SK-N-SH (cell line): ENCODE measurements around the gene DTD2. TPM values are rescaled to one million over a fixed set of nuclear protein-coding genes. Genes with fewer than 3 reads are reported as not detected.

Source experiments
- CTCF ChIA-PET: fragments of 300-600, 350-600 bp; formaldehyde crosslinking; extraction: SDS; loops from one replicate; lab custom pipeline; 2021; lab: Yijun Ruan, JAX
- POLR2A ChIA-PET: fragments of 350-600 bp; sonication (Branson Sonifier 250); formaldehyde crosslinking; extraction: SDS; loops from one replicate; lab custom pipeline; 2020; ENCODE audit warnings: antibody characterized with exemption, inconsistent platforms; lab: Yijun Ruan, JAX
- DNase-seq: peaks from one replicate; pipeline ENCODE4 v3.0.0; 2012
- H2AFZ ChIP-seq: fragments of 200-600 bp; sonication (generic); 2 replicates; pipeline ENCODE4 v1.8.1; 2016; ENCODE audit warnings: antibody characterized with exemption, mild to moderate bottlenecking, low read depth
- H3F3A ChIP-seq: fragments of 200-600 bp; sonication (generic); replicated peaks from 2 replicates; pipeline ENCODE3; 2016; ENCODE audit warnings: antibody characterized with exemption, mild to moderate bottlenecking; ENCODE audit not compliant: insufficient read depth
- H3K27ac ChIP-seq, 2 experiments: fragments of 200-500 bp in 1 of 2; fragments of 200-600 bp in 1 of 2; sonication (Bioruptor generic) in 1 of 2; sonication (generic), shearing (Covaris generic) in 1 of 2; 2 replicates each; pipeline versions ENCODE4 v1.5.1 to v1.6.1; 2014 to 2016; ENCODE audit warnings: low read depth in 2 of 2, inconsistent platforms in 1 of 2, low read length in 1 of 2, mild to moderate bottlenecking in 1 of 2, mixed read lengths in 1 of 2
- H3K27me3 ChIP-seq: fragments of 200-600 bp; sonication (generic), shearing (Covaris generic); 2 replicates; pipeline ENCODE4 v1.6.1; 2016; ENCODE audit warnings: mixed run types; ENCODE audit not compliant: insufficient read depth
- H3K36me3 ChIP-seq, 2 experiments: fragments of 200-500 bp in 1 of 2; fragments of 200-600 bp in 1 of 2; sonication (Bioruptor generic) in 1 of 2; sonication (generic) in 1 of 2; replicated peaks in 1 of 2; 2 replicates each; pipeline versions ENCODE3 to v1.5.1; 2014 to 2016; ENCODE audit warnings: low read length in 1 of 2, mild to moderate bottlenecking in 1 of 2; ENCODE audit not compliant: insufficient read depth in 2 of 2, control insufficient read depth in 1 of 2
- H3K4me1 ChIP-seq, 2 experiments: fragments of 200-500 bp in 1 of 2; fragments of 200-600 bp in 1 of 2; sonication (Bioruptor generic) in 1 of 2; sonication (generic), shearing (Covaris generic) in 1 of 2; 2 replicates each; pipeline versions ENCODE4 v1.5.1 to v1.6.1; 2014 to 2016; ENCODE audit warnings: low read depth in 1 of 2, low read length in 1 of 2, mixed run types in 1 of 2; ENCODE audit not compliant: insufficient read depth in 2 of 2, control insufficient read depth in 1 of 2
- H3K4me2 ChIP-seq: fragments of 200-600 bp; sonication (generic), shearing (Covaris generic); 2 replicates; pipeline ENCODE4 v1.6.1; 2017; ENCODE audit warnings: mixed run types
- H3K4me3 ChIP-seq, 2 experiments: fragments of 200-500 bp in 1 of 2; fragments of 200-600 bp in 1 of 2; sonication (Bioruptor generic) in 1 of 2; sonication (generic), shearing (Covaris generic) in 1 of 2; 2 replicates each; pipeline versions ENCODE4 v1.5.1 to v1.8.1; 2014 to 2016; ENCODE audit warnings: low read depth in 2 of 2, inconsistent platforms in 1 of 2, low read length in 1 of 2, mild to moderate bottlenecking in 1 of 2, mixed read lengths in 1 of 2, moderate library complexity in 1 of 2
- H3K79me2 ChIP-seq: fragments of 200-600 bp; sonication (generic); 2 replicates; pipeline ENCODE4 v1.8.1; 2017; ENCODE audit warnings: mild to moderate bottlenecking; ENCODE audit not compliant: insufficient read depth
- H3K9ac ChIP-seq: fragments of 200-600 bp; sonication (generic); 2 replicates; pipeline ENCODE4 v1.6.1; 2017; ENCODE audit warnings: mixed run types
- H3K9me2 ChIP-seq: fragments of 200-600 bp; sonication (generic); 2 replicates; pipeline ENCODE4 v1.6.1; 2017; ENCODE audit warnings: mixed run types
- H3K9me3 ChIP-seq: fragments of 200-600 bp; sonication (generic); 2 replicates; pipeline ENCODE4 v1.6.1; 2017; ENCODE audit warnings: mixed run types, mild to moderate bottlenecking, moderate library complexity
- H4K20me1 ChIP-seq: fragments of 200-600 bp; sonication (generic); 2 replicates; pipeline ENCODE4 v1.6.1; 2017; ENCODE audit warnings: mild to moderate bottlenecking, mixed run types; ENCODE audit not compliant: insufficient read depth
- CHD2 ChIP-seq: fragments of 150-350 bp; IDR thresholded peaks from 2 replicates; pipeline ENCODE4 v1.6.1; 2018; ENCODE audit warnings: low read length; ENCODE audit not compliant: partially characterized antibody
- ELF1 ChIP-seq: IDR thresholded peaks from 2 replicates; pipeline ENCODE4 v1.4.0; 2012
- EP300 ChIP-seq, 2 experiments: IDR thresholded peaks; 2 replicates each; pipeline versions ENCODE4 v1.4.0 to v1.6.1; 2012; ENCODE audit warnings: borderline replicate concordance in 1 of 2, low read depth in 1 of 2, low read length in 1 of 2
- EZH2phosphoT487 ChIP-seq: fragments of 200-600 bp; sonication (generic); IDR thresholded peaks from 2 replicates; pipeline ENCODE4 v1.6.1; 2017; ENCODE audit warnings: low read depth, mixed run types, mild to moderate bottlenecking, antibody characterized with exemption, moderate library complexity, borderline replicate concordance
- FOSL2 ChIP-seq: IDR thresholded peaks from 2 replicates; pipeline ENCODE4 v1.4.0; 2012; ENCODE audit warnings: low read depth, mild to moderate bottlenecking, moderate library complexity, borderline replicate concordance
- FOXJ3 ChIP-seq: sonication (generic); formaldehyde crosslinking; IDR thresholded peaks from 2 replicates; pipeline ENCODE4 v1.5.1; 2020; ENCODE audit warnings: mild to moderate bottlenecking, missing genetic modification reagents
- GABPA ChIP-seq: IDR thresholded peaks from 2 replicates; pipeline ENCODE4 v1.4.0; 2012; ENCODE audit warnings: low read depth, mild to moderate bottlenecking
- IRF3 ChIP-seq: fragments of 150-350 bp; IDR thresholded peaks from 2 replicates; pipeline ENCODE4 v1.6.1; 2016; ENCODE audit warnings: mild to moderate bottlenecking, low read depth, low read length
- JUND ChIP-seq: IDR thresholded peaks from 2 replicates; pipeline ENCODE4 v1.4.0; 2012
- MEF2A ChIP-seq: IDR thresholded peaks from 2 replicates; pipeline ENCODE4 v1.4.0; 2012; ENCODE audit warnings: low read depth, borderline replicate concordance
- MXI1 ChIP-seq: IDR thresholded peaks from 2 replicates; pipeline ENCODE4 v1.6.1; 2012; ENCODE audit warnings: mild to moderate bottlenecking, low read depth, low read length, improper control_type of control experiment
- NRF1 ChIP-seq: IDR thresholded peaks from 2 replicates; pipeline ENCODE4 v1.6.1; 2012; ENCODE audit warnings: low read depth, mild to moderate bottlenecking, low read length
- POLR2AphosphoS5 ChIP-seq: IDR thresholded peaks from 2 replicates; pipeline ENCODE4 v1.6.1; 2012; ENCODE audit warnings: low read depth, low read length
- REST ChIP-seq: IDR thresholded peaks from 2 replicates; pipeline ENCODE4 v1.6.1; 2012; ENCODE audit warnings: mild to moderate bottlenecking, low read depth, low read length, moderate library complexity
- RXRA ChIP-seq: IDR thresholded peaks from 2 replicates; pipeline ENCODE4 v1.4.0; 2012; ENCODE audit warnings: low read depth, mild to moderate bottlenecking, borderline replicate concordance
- SIN3A ChIP-seq: IDR thresholded peaks from 2 replicates; pipeline ENCODE4 v1.6.1; 2012; ENCODE audit warnings: low read depth, mild to moderate bottlenecking, low read length, moderate library complexity, borderline replicate concordance
- TEAD4 ChIP-seq: IDR thresholded peaks from 2 replicates; pipeline ENCODE4 v1.4.0; 2012; ENCODE audit warnings: mild to moderate bottlenecking, borderline replicate concordance; ENCODE audit not compliant: insufficient read depth
- USF2 ChIP-seq: fragments of 150-350 bp; IDR thresholded peaks from 2 replicates; pipeline ENCODE4 v1.6.1; 2017; ENCODE audit warnings: antibody characterized with exemption, low read length, low read depth, borderline replicate concordance
- ZBTB33 ChIP-seq: IDR thresholded peaks from 2 replicates; pipeline ENCODE4 v1.4.0; 2012; ENCODE audit warnings: low read depth, borderline replicate concordance
- polyA plus RNA-seq, 3 experiments: library from polyadenylated mRNA; depleted of rRNA; stranded (reverse); fragments of >200 nt; gene quantifications; 2 replicates each; pipeline ENCODE4 v1.2.3, GENCODE V29; 2012

The DTD2 gene
- polyA plus RNA-seq, 1 of the 3 experiments (the other 2 are of a cell fraction), result 10.5 TPM

GRCh38 chr14:31466554-31466953 is 9.2 kb upstream of the DTD2 start (continued):
- TF ChIP-seq ZBTB33 (no peak), EP300 (IDR thresholded peaks at IDR 0.05; ENCODE audit: borderline replicate concordance in 1 of 2, low read depth in 1 of 2, low read length in 1 of 2) (no peak), CHD2 (no peak), MXI1 (no peak), IRF3 (no peak), POLR2AphosphoS5 (no peak), FOSL2 (no peak), GABPA (no peak), MEF2A (no peak), RXRA (no peak), JUND (no peak), FOXJ3 (CRISPR knock-in tag) (no peak), NRF1 (no peak), EZH2phosphoT487 (no peak)

- H3K9ac ChIP-seq, result no peak overlapping the region
- H3K9me3 ChIP-seq, result no peaks in the 10 kb centered on the region
- H4K20me1 ChIP-seq, result no peaks in the 10 kb centered on the region
- TF ChIP-seq RXRA (no peak), JUND (no peak), REST (no peak), POLR2AphosphoS5 (no peak), MXI1 (no peak), SIN3A (no peak), CHD2 (no peak), ELF1 (no peak), FOXJ3 (CRISPR knock-in tag) (no peak), FOSL2 (no peak), NRF1 (no peak), MEF2A (no peak), TEAD4 (no peak), USF2 (no peak), IRF3 (no peak)
- no peaks in the 10 kb centered on the region for H3K36me3 ChIP-seq
- no peaks in the 10 kb centered on the region; the same call in 1 of the 2 replicates for H3K27me3 ChIP-seq
- no peaks in the 10 kb centered on the region; a peak in 1 of 4 replicates for H3K4me1 ChIP-seq
- no peak overlapping the region; a peak in 1 of 4 replicates for H3K27ac ChIP-seq
- no peaks in the 10 kb centered on the region for H3K79me2 ChIP-seq
- H3K4me3 ChIP-seq, result no peak overlapping the region
- no peak overlapping the region for H2AFZ ChIP-seq
- no peaks in the 10 kb centered on the region for H3K9me2 ChIP-seq
- CTCF ChIA-PET, result interaction anchor here (2.2 kb wide), 1 partner anchor 790 kb away, joined by 4 read pairs; no protein-coding TSS in a partner anchor
- POLR2A ChIA-PET, result no interaction called here
- no peak overlapping the region for H3K4me2 ChIP-seq
- no peaks in the 10 kb centered on the region for H3F3A ChIP-seq
- no peak for DNase-seq
These were observed 7.8 kb upstream of the DTD2 start for GRCh38 chr14:31465111-31465510.
